ENCODE results near the gene EIF4EBP2.
A peak's percentile ranks its signal among the peaks of the same experiment; 100 is the strongest.

EIF4EBP2 gene, protein sequence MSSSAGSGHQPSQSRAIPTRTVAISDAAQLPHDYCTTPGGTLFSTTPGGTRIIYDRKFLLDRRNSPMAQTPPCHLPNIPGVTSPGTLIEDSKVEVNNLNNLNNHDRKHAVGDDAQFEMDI

GRCh38 chr10:70404036-70404786, at the start of gene EIF4EBP2:
TSS of gene EIF4EBP2 (plus strand) at chr10:70404145. CDS start at chr10:70404402, 257 bp downstream.
- DNase-seq (ENCODE audit: low spot score) = peak; percentile 95

- no peak for DNase-seq (ENCODE audit: low spot score)
Observed at GRCh38 chr10:70354556-70354955, 49.4 kb upstream of the EIF4EBP2 start.

- no peak for DNase-seq (ENCODE audit: low spot score)
Observed at GRCh38 chr10:70355051-70356021, 48.6 kb upstream of the EIF4EBP2 start.

DNA sequence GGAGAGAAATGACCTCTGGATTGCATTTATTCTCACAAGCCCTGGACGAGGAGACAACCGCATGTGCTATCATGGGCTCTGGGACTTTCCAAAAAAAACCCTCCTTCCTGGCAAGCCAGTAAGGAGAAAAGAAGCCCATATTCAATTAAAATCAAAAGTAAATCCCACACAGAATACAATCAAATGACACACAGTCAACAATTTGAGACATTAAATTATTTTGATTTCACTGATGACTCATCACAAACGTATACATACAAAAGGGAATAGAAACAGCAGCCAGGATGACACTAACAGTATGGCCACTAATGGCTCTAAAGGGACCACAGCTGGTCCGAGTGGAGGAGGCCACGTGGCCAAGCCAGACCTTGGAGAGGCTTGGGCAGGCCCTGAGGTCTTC, 46.4 kb upstream of the EIF4EBP2 start:
- DNase-seq (ENCODE audit: low spot score) = no peak

GRCh38 chr10:70358446-70358845, 45.5 kb upstream of the EIF4EBP2 start:
- DNase-seq (ENCODE audit: low spot score) = no peak

- no peak for DNase-seq (ENCODE audit: low spot score)
Observed at GRCh38 chr10:70359017-70359550, 44.9 kb upstream of the EIF4EBP2 start.

- no peak for DNase-seq (ENCODE audit: low spot score)
Observed at GRCh38 chr10:70360215-70360614, 43.7 kb upstream of the EIF4EBP2 start.

DNA sequence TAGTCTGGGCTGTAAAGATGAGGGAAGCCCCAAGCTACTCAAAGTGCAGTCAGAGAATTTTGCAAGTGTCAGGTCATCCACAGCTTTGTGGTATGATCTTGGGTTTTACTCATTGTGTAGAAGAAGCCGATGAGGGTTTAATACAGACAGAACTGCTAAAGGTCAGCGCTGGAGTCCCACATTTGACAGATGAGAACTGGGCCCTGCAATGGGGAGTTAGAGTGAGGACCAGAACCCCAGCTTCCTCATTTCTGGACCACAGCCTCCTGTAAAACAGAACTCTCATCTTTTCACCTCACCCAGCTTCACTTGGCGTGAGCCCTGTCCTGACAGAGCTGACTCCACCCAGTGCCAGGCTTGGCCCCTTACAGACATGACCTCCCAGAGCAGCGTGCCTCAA, 41.6 kb upstream of the EIF4EBP2 start:
- DNase-seq (ENCODE audit: low spot score) = no peak

GRCh38 chr10:70363292-70363691, 40.7 kb upstream of the EIF4EBP2 start:
- no peak for DNase-seq (ENCODE audit: low spot score)

GRCh38 chr10:70363971-70364771, 39.8 kb upstream of the EIF4EBP2 start:
- peak; percentile 84 for DNase-seq (ENCODE audit: low spot score)

GRCh38 chr10:70364772-70365091, 39.2 kb upstream of the EIF4EBP2 start:
- DNase-seq (ENCODE audit: low spot score) = no peak

DNA sequence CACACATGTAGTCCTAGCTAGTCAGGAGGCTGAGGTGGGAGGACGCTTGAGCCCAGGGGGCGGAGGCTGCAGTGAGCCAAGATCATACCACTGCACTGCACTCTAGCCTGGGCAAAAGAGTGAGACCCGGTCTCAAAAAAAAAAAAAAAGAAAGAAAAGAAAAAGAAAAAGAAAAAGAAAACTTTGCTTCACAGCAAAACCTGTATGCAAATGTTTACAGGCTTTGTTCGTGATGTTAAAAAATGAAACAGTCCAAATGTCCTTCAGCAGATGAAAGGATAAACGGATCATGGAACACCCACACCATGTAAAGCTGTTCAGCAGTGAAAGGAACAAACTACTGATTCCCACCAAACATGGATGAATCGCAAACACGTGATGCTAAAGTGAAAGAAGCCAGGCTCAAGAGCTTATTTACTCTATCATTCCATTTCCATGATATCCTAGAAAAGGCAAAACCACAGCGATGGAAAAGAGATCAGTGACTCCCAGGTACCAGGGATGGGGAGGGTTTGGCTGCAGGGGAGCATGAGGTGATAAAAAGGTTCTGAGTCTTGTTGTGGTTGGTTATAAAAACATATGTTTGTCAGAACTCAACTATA, 36.6 kb upstream of the EIF4EBP2 start:
- DNase-seq (ENCODE audit: low spot score) = no peak

- no peak for DNase-seq (ENCODE audit: low spot score)
Observed at GRCh38 chr10:70368774-70369482, 35.0 kb upstream of the EIF4EBP2 start.

GRCh38 chr10:70369498-70370018, 34.4 kb upstream of the EIF4EBP2 start:
- no peak for DNase-seq (ENCODE audit: low spot score)

GRCh38 chr10:70370766-70371165, 33.2 kb upstream of the EIF4EBP2 start:
- no peak for DNase-seq (ENCODE audit: low spot score)

DNA sequence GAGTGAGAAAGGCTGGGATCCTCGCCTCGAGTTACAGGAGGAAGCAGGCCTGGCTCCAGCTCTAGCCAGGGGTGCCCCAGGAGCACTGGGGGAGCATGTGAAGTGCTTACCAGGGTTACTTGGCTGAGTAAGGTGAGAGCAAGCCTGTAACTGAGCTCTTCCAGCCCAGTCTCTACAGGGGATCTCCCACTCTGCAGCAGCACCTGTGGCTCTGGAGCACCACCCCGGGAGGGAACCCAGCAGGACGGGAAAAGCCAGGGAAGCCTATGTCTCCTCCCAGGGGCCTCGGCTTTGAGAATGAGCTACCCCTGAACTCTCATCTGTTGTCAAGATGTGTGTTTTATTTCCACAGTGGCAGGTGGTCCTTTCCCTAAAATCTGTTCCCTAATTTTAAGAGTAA, 32.1 kb upstream of the EIF4EBP2 start:
- DNase-seq (ENCODE audit: low spot score) = no peak

GRCh38 chr10:70374775-70375614, 28.9 kb upstream of the EIF4EBP2 start:
- no peak for DNase-seq (ENCODE audit: low spot score)

- no peak for DNase-seq (ENCODE audit: low spot score)
Observed at GRCh38 chr10:70376436-70377378, 27.2 kb upstream of the EIF4EBP2 start.
